AG04449 (cell line): ENCODE data around the gene ICAM4.
"Not testable (repeated sequence)": the region's sequence is repeated elsewhere in the genome, so short reads cannot be mapped to it uniquely, and the experiment has no call there.

ENCODE experiments used
- CTCF ChIA-PET: fragments of 350-600 bp; formaldehyde crosslinking; extraction: SDS; loops from one replicate; lab custom pipeline; 2021; ENCODE audit warnings: antibody characterized with exemption; lab: Yijun Ruan, JAX
- POLR2A ChIA-PET: fragments of 400-600, 350-600 bp; formaldehyde crosslinking; extraction: SDS; loops from one replicate; lab custom pipeline; 2020; ENCODE audit warnings: antibody characterized with exemption, inconsistent platforms; lab: Yijun Ruan, JAX
- DNase-seq: peaks from one replicate; pipeline ENCODE4 v3.0.0-alpha.2; 2010; ENCODE audit warnings: low read depth, low spot score
- H3K4me3 ChIP-seq: 2 replicates; pipeline ENCODE4 v1.5.1; 2011; ENCODE audit warnings: low read depth, mild to moderate bottlenecking, control low read depth, low read length
- CTCF ChIP-seq: IDR thresholded peaks from one replicate; pipeline ENCODE4 v1.5.1; 2011; ENCODE audit warnings: mild to moderate bottlenecking, moderate library complexity, low read length, control low read depth, inconsistent platforms; ENCODE audit not compliant: insufficient read depth; ENCODE audit errors: missing control alignments

ICAM4 gene

GRCh38 chr19:10334588-10335351 lies 48.0 kb downstream of the ICAM4 start:
- peak; percentile 50 for DNase-seq
- ChIA-PET POLR2A (interaction anchor here (0.6 to 2.3 kb wide), 7 partner anchors 43 to 218 kb away, joined by 3 to 10 read pairs (median 4); partner anchors contain the start of genes ICAM1, ICAM5 and TYK2), CTCF (interaction anchor here (0.9 to 4.4 kb wide), 10 partner anchors 10 to 75 kb away, joined by 3 to 24 read pairs (median 5); partner anchors contain the start of gene ICAM1)
- peak; percentile 33 for TF ChIP-seq CTCF
- peak overlapping the region; percentile 87 for H3K4me3 ChIP-seq

GRCh38 chr19:10335352-10335985 lies 48.7 kb downstream of the ICAM4 start:
- no peak for TF ChIP-seq CTCF
- peak overlapping the region; percentile 87 for H3K4me3 ChIP-seq
- ChIA-PET CTCF (interaction anchor here (1.3 to 4.4 kb wide), 4 partner anchors 11 to 76 kb away, joined by 4 to 24 read pairs (median 16); partner anchors contain the start of gene ICAM1), POLR2A (interaction anchor here (1.5 to 2.3 kb wide), 2 partner anchors 44 to 77 kb away, joined by 3 to 10 read pairs; no protein-coding TSS in a partner anchor)
- DNase-seq = no peak

GRCh38 chr19:10336725-10337124 lies 50.0 kb downstream of the ICAM4 start:
- POLR2A ChIA-PET, DNase-seq, H3K4me3 ChIP-seq: not testable (repeated sequence)
- CTCF ChIA-PET = interaction anchor here (0.9 kb wide), 1 partner anchor 52 kb away, joined by 3 read pairs; no protein-coding TSS in a partner anchor
